ENCODE results near the gene SELENON.

DNA sequence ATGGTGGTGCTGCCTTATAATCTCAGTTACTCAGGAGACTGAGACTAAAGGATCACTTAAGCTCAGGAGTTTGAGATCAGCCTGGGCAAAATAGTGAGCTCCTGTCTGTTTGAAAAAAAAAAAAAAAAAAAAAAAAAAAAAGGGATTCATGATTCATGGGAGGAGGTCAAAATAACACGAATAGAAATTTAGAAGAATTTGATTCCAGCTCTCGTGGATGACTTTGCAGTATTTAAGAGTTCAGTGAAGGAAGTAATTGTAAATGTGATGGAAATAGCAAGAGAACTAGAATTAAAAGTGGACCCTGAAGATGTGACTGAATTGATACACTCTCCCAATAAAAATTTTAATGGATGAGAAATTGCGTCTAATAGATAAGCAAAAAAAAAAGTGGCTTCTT is 43.5 kb downstream of the SELENON start:
- TF ChIP-seq CTCF (IDR thresholded peaks at IDR 0.05) (no peak), POLR2A (IDR thresholded peaks at IDR 0.05) (no peak)
